Measurements from ENCODE around the gene TNFRSF4.

GRCh38 chr1:1207571-1207892 is 6.4 kb downstream of the TNFRSF4 start:
- TF ChIP-seq CTCF (conservative IDR thresholded peaks at IDR 0.05 in 1 of 2, IDR thresholded peaks at IDR 0.05 in 1 of 2; ENCODE audit: low read depth in 1 of 2, low read length in 2 of 2), result no peak
- no peak for TF ChIP-seq EZH2 (IDR thresholded peaks at IDR 0.05; ENCODE audit: low read length, missing control alignments)

Data from fibroblast of lung (primary cell).